Calu3 (cell line): ENCODE results near the gene KANSL1. TPM values are rescaled to one million over a fixed set of nuclear protein-coding genes. Genes with fewer than 3 reads are reported as not detected.
A peak's percentile ranks its signal among the peaks of the same experiment; 100 is the strongest.

Experiments used
- BruUV-seq: library from RNA; stranded (reverse); fragments of 400-500 nt; replicated peaks from 2 replicates; lab custom pipeline; 2021; lab: Mats Ljungman, UMichigan
- CTCF ChIA-PET: fragments of 300-600 bp; sonication (Branson Sonifier 250); formaldehyde crosslinking; loops from one replicate; lab custom pipeline; 2022; ENCODE audit warnings: antibody characterized with exemption; lab: Charles Lee
- DNase-seq: peaks from one replicate; pipeline ENCODE4 v3.0.0; 2022
- H3K27ac Mint-ChIP-seq: one replicate; pipeline ENCODE4 v1.8.0; 2022; ENCODE audit warnings: mixed read lengths; ENCODE audit not compliant: unreplicated experiment
- H3K27me3 Mint-ChIP-seq: one replicate; pipeline ENCODE4 v1.8.0; 2022; ENCODE audit warnings: mixed read lengths; ENCODE audit not compliant: unreplicated experiment
- H3K36me3 Mint-ChIP-seq: one replicate; pipeline ENCODE4 v1.8.0; 2022; ENCODE audit warnings: mild to moderate bottlenecking, moderate library complexity, mixed read lengths; ENCODE audit not compliant: insufficient read depth, unreplicated experiment
- H3K4me1 Mint-ChIP-seq: one replicate; pipeline ENCODE4 v1.8.0; 2022; ENCODE audit warnings: mild to moderate bottlenecking, low read depth, mixed read lengths; ENCODE audit not compliant: unreplicated experiment
- H3K4me3 Mint-ChIP-seq: one replicate; pipeline ENCODE4 v1.8.0; 2022; ENCODE audit warnings: mild to moderate bottlenecking, low read depth, moderate library complexity, mixed read lengths; ENCODE audit not compliant: unreplicated experiment
- H3K9me3 Mint-ChIP-seq: one replicate; pipeline ENCODE4 v1.8.0; 2022; ENCODE audit warnings: low read depth, mixed read lengths; ENCODE audit not compliant: unreplicated experiment
- CTCF ChIP-seq: fragments of 200-600 bp; IDR thresholded peaks from one replicate; pipeline ENCODE4 v1.8.0; 2022; ENCODE audit warnings: antibody characterized with exemption; ENCODE audit not compliant: unreplicated experiment
- intact Hi-C: fragments of 100-400 bp; cut with micrococcal nuclease; formaldehyde crosslinking; loops from one replicate; pipeline ENCODE4 v1.10.0; 2022; ENCODE audit not compliant: unreplicated experiment
- total RNA-seq: library from RNA; stranded (reverse); gene quantifications from 2 replicates; pipeline ENCODE4 v1.2.3, GENCODE V29; 2022

The KANSL1 gene
- total RNA-seq, 1 experiment from 2014 or later, result 190 TPM

- H3K9me3 Mint-ChIP-seq, result no peaks in the 10 kb centered on the region
- TSS peak; percentile 50 for BruUV-seq
- intact Hi-C loops, result no loop called here
- peaks cover 38% of the 10 kb centered on the region for H3K36me3 Mint-ChIP-seq
- H3K27me3 Mint-ChIP-seq, result no peaks in the 10 kb centered on the region
- H3K4me1 Mint-ChIP-seq, result peaks cover 56% of the 10 kb centered on the region
- CTCF ChIA-PET, result interaction anchor here (0.6 to 1.9 kb wide), 4 partner anchors 9 to 23 kb away, joined by 3 to 4 read pairs (median 4); partner anchors contain the start of gene KANSL1
- TF ChIP-seq CTCF, result no peak
- no peak for DNase-seq
- H3K4me3 Mint-ChIP-seq, result no peak overlapping the region
- H3K27ac Mint-ChIP-seq, result peak overlapping the region; percentile 0
Observed at GRCh38 chr17:46170639-46171429, 22.4 kb downstream of the KANSL1 start.

- Mint-ChIP-seq H3K36me3 (peaks cover 33% of the 10 kb centered on the region), H3K27ac (peak overlapping the region; percentile 0), H3K4me1 (peaks cover 53% of the 10 kb centered on the region), H3K27me3 (no peaks in the 10 kb centered on the region), H3K4me3 (no peak overlapping the region), H3K9me3 (no peaks in the 10 kb centered on the region)
- TF ChIP-seq CTCF, result no peak
- CTCF ChIA-PET, result interaction anchor here (0.6 to 1.9 kb wide), 3 partner anchors 10 to 98 kb away, joined by 3 to 6 read pairs (median 4); partner anchors contain the start of gene KANSL1
- no TSS peak for BruUV-seq
- DNase-seq, result no peak
- intact Hi-C loops, result loop anchor here (2.0 kb wide), 1 partner anchor 29 kb away; no protein-coding TSS in a partner anchor
Observed at GRCh38 chr17:46169913-46170638, 23.2 kb downstream of the KANSL1 start.

- CTCF ChIA-PET, result interaction anchor here (0.9 to 2.1 kb wide), 5 partner anchors 10 to 152 kb away, joined by 3 to 14 read pairs (median 4); partner anchors contain the start of gene KANSL1
- Mint-ChIP-seq H3K4me3 (no peak overlapping the region), H3K27ac (no peak overlapping the region), H3K36me3 (peaks cover 33% of the 10 kb centered on the region), H3K9me3 (no peaks in the 10 kb centered on the region), H3K27me3 (no peaks in the 10 kb centered on the region), H3K4me1 (peaks cover 62% of the 10 kb centered on the region)
- DNase-seq, result no peak
- BruUV-seq, result no TSS peak
- no peak for TF ChIP-seq CTCF
- intact Hi-C loops, result loop anchor here (2.0 kb wide), 1 partner anchor 27 kb away; no protein-coding TSS in a partner anchor
Observed at GRCh38 chr17:46167826-46168569, 25.2 kb downstream of the KANSL1 start.

GRCh38 chr17:46167267-46167666 lies 26.0 kb downstream of the KANSL1 start:
- Mint-ChIP-seq H3K4me1 (peaks cover 65% of the 10 kb centered on the region), H3K27me3 (no peaks in the 10 kb centered on the region), H3K9me3 (peaks cover 2% of the 10 kb centered on the region), H3K27ac (peak overlapping the region; percentile 9), H3K36me3 (peaks cover 39% of the 10 kb centered on the region), H3K4me3 (no peak overlapping the region)
- CTCF ChIA-PET, result interaction anchor here (0.9 to 2.1 kb wide), 4 partner anchors 24 to 46 kb away, joined by 3 to 14 read pairs (median 4); partner anchors contain the start of gene KANSL1
- intact Hi-C loops, result no loop called here
- TF ChIP-seq CTCF, result no peak
- no peak for DNase-seq
- no TSS peak for BruUV-seq
